NCI-H2081 treated with DMSO at 0.1 percent for 48 hours (cell line): ENCODE measurements around the gene PER1.

ENCODE experiments used
- DNase-seq: peaks from one replicate; lab custom pipeline; 2025; lab: John Stamatoyannopoulos, UW

PER1 gene

GRCh38 chr17:8166731-8167130 lies 14.5 kb upstream of the PER1 start:
- DNase-seq = no peak

GRCh38 chr17:8164815-8165131 lies 12.6 kb upstream of the PER1 start:
- no peak for DNase-seq

- DNase-seq = no peak
Measured at GRCh38 chr17:8163978-8164814, 12.0 kb upstream of the PER1 start.

GRCh38 chr17:8162997-8163977 lies 11.1 kb upstream of the PER1 start:
- DNase-seq = no peak

- DNase-seq = no peak
Measured at GRCh38 chr17:8162233-8162996, 10.2 kb upstream of the PER1 start, which contains the start of gene VAMP2. VAMP2 (minus strand) TSS chr17:8162948; CDS start chr17:8162879, 69 bp downstream.

- no peak for DNase-seq
Measured at GRCh38 chr17:8161289-8162232, 9.4 kb upstream of the PER1 start.

- DNase-seq = no peak
Measured at GRCh38 chr17:8160741-8161221, 8.6 kb upstream of the PER1 start.

- no peak for DNase-seq
Measured at GRCh38 chr17:8160224-8160577, 8.0 kb upstream of the PER1 start.

- DNase-seq = no peak
Measured at GRCh38 chr17:8159459-8160223, 7.4 kb upstream of the PER1 start.

GRCh38 chr17:8159032-8159400 lies 6.8 kb upstream of the PER1 start:
- DNase-seq = no peak

GRCh38 chr17:8158267-8159031 lies 6.2 kb upstream of the PER1 start:
- DNase-seq = peak; percentile 19

- peak; percentile 96 for DNase-seq
Measured at GRCh38 chr17:8156246-8156992, 4.2 kb upstream of the PER1 start.

- DNase-seq = no peak
Measured at GRCh38 chr17:8155996-8156245, 3.7 kb upstream of the PER1 start.

- no peak for DNase-seq
Measured at GRCh38 chr17:8155231-8155995, 3.2 kb upstream of the PER1 start.

- no peak for DNase-seq
Measured at GRCh38 chr17:8154608-8155155, 2.5 kb upstream of the PER1 start.

- DNase-seq = no peak
Measured at GRCh38 chr17:8153957-8154607, 1.9 kb upstream of the PER1 start.

- no peak for DNase-seq
Measured at GRCh38 chr17:8153525-8153956, 1.3 kb upstream of the PER1 start.
